NT2/D1 (cell line): ENCODE measurements around the gene ORMDL2.

ENCODE experiments used
- SUZ12 ChIP-seq: IDR thresholded peaks from 2 replicates; pipeline ENCODE4 v1.6.1; 2011; ENCODE audit not compliant: insufficient read length, insufficient read depth; ENCODE audit errors: extremely low read depth
- YY1 ChIP-seq: IDR thresholded peaks from 2 replicates; pipeline ENCODE4 v1.6.1; 2011; ENCODE audit not compliant: insufficient read length, insufficient read depth
- ZNF274 ChIP-seq: IDR thresholded peaks from 2 replicates; pipeline ENCODE4 v1.6.1; 2011; ENCODE audit warnings: mild to moderate bottlenecking, low read depth, low read length

DNA sequence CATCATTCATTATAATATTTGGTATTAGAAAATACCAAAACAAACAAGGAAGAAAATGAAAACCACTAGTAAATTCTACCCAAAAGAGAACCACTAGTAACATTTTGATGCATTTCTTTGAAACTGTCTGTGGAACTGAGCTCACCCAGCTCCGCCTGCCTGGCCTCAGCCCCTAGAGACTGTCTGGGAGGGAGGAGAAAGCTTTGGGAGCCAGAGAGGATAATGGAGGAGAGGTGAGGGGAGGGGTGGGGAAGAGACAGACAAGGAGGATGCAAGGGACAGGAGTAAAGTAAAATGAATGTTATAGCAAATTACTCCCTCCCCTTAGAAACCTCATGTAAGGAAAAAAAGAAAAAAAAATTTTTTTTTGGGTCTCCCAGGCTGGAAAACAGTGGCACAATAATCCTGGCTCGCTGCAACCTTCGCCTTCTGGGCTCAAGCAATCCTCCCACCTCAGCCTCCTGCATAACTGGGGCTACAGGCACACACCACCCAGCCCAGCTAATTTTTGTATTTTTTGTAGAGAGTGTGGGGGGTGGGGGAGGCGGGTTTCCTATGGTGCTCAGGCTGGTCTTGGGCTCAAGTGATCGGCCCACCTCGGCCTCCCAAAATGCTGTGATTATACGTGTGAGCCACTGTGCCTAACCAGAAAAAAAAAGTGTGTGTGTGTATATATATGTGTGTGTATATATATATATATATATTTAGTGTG, 28.1 kb downstream of the ORMDL2 start:
- TF ChIP-seq ZNF274 (no peak), SUZ12 (no peak), YY1 (no peak)
